Measurements from ENCODE around the gene NTNG1.

DNA sequence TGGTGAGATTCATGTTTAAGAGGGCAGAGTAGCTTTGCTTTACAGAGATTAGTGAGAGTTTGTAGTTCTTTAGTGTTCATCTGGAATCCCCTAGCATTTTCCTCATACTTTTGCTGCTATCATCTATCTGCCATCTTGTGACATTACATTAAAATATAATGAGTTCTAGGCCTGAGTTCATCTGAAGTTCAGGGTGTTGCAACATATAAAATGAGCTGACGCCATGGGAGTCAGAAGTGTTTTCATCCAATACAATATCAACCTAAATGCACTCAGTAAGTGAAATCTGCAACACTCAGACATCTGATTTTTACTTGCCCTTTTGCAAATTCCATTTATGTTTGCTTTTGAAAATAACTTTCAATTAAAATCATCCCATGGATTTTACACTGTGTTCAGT, 153.8 kb downstream of the NTNG1 start:
- TF ChIP-seq CTCF (IDR thresholded peaks at IDR 0.05) (no peak), POLR2A (IDR thresholded peaks at IDR 0.05) (no peak)
